ENCODE results near the gene HIF1AN.

The HIF1AN gene

DNA sequence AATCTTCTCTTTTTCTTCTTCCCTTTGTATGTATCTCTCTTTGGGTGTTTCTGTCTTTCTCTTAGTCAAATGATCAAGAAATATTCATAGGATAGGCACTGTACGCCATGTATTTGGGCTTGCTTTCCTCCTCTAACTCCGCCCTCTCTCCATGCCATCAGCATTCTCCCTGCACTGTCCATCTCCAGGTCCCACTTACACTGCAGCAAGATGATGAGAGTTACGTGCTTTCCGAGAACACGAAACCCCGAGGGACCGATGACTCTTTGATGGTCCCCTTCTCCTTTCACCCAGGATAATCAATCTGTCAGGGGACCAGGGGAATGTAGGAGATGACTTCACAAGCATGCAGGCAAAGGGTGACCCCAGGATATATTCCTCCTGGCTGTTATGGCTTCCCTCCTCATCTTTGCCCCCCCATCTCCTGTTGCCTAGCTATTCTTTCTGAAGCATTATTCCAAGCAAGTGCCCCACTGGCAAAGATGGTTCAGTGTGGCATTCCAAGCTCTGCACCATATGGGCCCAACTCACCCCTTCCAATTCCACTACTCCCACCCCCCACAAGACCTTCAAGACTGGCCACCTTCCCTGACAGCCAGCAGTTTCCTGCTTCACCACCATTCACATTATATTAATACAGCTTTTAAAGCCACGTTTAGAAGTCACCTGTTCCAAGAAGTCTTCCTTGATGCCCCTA lies 40.0 kb downstream of the HIF1AN start:
- H3K9me3 ChIP-seq (ENCODE audit: control insufficient read depth, insufficient read depth, low read length), result no peaks in the 10 kb centered on the region
- no peaks in the 10 kb centered on the region for H3K27me3 ChIP-seq (ENCODE audit: control insufficient read depth, insufficient read depth, low read length)
- WGBS (ENCODE audit: insufficient coverage, insufficient read length), result no CpG with 5 or more reads among the region's 8 CpGs
- no peak for DNase-seq (ENCODE audit: low read depth, low spot score)
- no peak overlapping the region for H3K4me3 ChIP-seq (ENCODE audit: low read length)
- H3K4me1 ChIP-seq (ENCODE audit: control insufficient read depth, insufficient read depth, low read length), result no peaks in the 10 kb centered on the region
- H3K36me3 ChIP-seq (ENCODE audit: control insufficient read depth, insufficient read depth, low read length), result no peaks in the 10 kb centered on the region
- no peak overlapping the region for H3K27ac ChIP-seq (ENCODE audit: low read length)

DNA sequence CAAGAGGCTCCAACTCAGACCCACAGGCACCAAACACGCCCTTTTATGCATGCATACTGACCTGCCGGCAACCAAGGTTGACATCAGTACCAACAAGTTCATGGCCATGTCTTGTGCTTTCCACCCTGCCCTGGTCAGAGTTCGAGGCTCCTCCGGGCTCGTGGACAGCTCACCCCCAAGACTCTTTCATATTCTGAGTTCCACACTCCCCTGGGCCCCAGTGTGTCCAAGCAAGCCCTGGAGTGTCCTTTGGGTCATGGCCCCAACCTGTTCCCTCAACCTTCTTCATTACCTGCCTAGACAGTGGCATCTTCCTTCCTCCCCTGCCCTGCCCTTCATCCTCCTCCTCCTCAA lies 40.5 kb downstream of the HIF1AN start:
- Histone ChIP-seq H3K9me3 (ENCODE audit: control insufficient read depth, insufficient read depth, low read length) (no peaks in the 10 kb centered on the region), H3K27me3 (ENCODE audit: control insufficient read depth, insufficient read depth, low read length) (no peaks in the 10 kb centered on the region), H3K36me3 (ENCODE audit: control insufficient read depth, insufficient read depth, low read length) (no peaks in the 10 kb centered on the region), H3K27ac (ENCODE audit: low read length) (no peak overlapping the region), H3K4me1 (ENCODE audit: control insufficient read depth, insufficient read depth, low read length) (no peaks in the 10 kb centered on the region), H3K4me3 (ENCODE audit: low read length) (no peak overlapping the region)
- WGBS (ENCODE audit: insufficient coverage, insufficient read length), result no CpG with 5 or more reads among the region's 5 CpGs
- no peak for DNase-seq (ENCODE audit: low read depth, low spot score)

- Histone ChIP-seq H3K36me3 (ENCODE audit: control insufficient read depth, insufficient read depth, low read length) (no peaks in the 10 kb centered on the region), H3K9me3 (ENCODE audit: control insufficient read depth, insufficient read depth, low read length) (no peaks in the 10 kb centered on the region), H3K4me3 (ENCODE audit: low read length) (no peak overlapping the region), H3K27me3 (ENCODE audit: control insufficient read depth, insufficient read depth, low read length) (no peaks in the 10 kb centered on the region), H3K27ac (ENCODE audit: low read length) (no peak overlapping the region), H3K4me1 (ENCODE audit: control insufficient read depth, insufficient read depth, low read length) (no peaks in the 10 kb centered on the region)
- no peak for DNase-seq (ENCODE audit: low read depth, low spot score)
- no CpG with 5 or more reads among the region's 9 CpGs for WGBS (ENCODE audit: insufficient coverage, insufficient read length)
These were observed 43.7 kb downstream of the HIF1AN start for GRCh38 chr10:100579261-100580090.

DNA sequence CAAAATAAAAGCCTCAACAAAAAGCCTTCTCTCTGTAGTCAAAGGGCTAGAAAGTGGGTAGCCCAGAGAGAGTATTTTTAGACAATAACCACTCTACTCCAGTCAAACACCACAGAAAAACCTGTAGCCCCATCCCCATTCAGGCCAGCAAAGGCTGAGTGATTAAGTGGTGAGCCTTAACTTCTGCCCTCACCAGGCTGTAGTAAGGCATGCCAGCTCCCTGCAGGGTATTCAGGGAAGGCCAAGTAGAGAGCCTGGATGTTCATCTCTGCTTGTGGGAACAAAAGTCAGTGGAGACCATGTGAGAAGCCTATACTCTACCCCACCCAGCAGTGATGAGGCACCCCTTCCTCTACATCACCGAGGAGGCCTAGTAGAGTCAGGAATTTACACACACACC lies 51.2 kb downstream of the HIF1AN start:
- no peak overlapping the region for H3K4me3 ChIP-seq (ENCODE audit: low read length)
- no peaks in the 10 kb centered on the region for H3K4me1 ChIP-seq (ENCODE audit: control insufficient read depth, insufficient read depth, low read length)
- H3K27me3 ChIP-seq (ENCODE audit: control insufficient read depth, insufficient read depth, low read length), result no peaks in the 10 kb centered on the region
- no peak for DNase-seq (ENCODE audit: low read depth, low spot score)
- whole genome bisulfite sequencing (ENCODE audit: insufficient coverage, insufficient read length), result no CpG with 5 or more reads among the region's 1 CpG
- H3K36me3 ChIP-seq (ENCODE audit: control insufficient read depth, insufficient read depth, low read length), result no peaks in the 10 kb centered on the region
- H3K27ac ChIP-seq (ENCODE audit: low read length), result no peak overlapping the region
- H3K9me3 ChIP-seq (ENCODE audit: control insufficient read depth, insufficient read depth, low read length), result no peaks in the 10 kb centered on the region

- H3K4me3 ChIP-seq (ENCODE audit: low read length), result no peak overlapping the region
- H3K36me3 ChIP-seq (ENCODE audit: control insufficient read depth, insufficient read depth, low read length), result no peaks in the 10 kb centered on the region
- no peaks in the 10 kb centered on the region for H3K9me3 ChIP-seq (ENCODE audit: control insufficient read depth, insufficient read depth, low read length)
- H3K27me3 ChIP-seq (ENCODE audit: control insufficient read depth, insufficient read depth, low read length), result no peaks in the 10 kb centered on the region
- no peak for DNase-seq (ENCODE audit: low read depth, low spot score)
- no peaks in the 10 kb centered on the region for H3K4me1 ChIP-seq (ENCODE audit: control insufficient read depth, insufficient read depth, low read length)
- H3K27ac ChIP-seq (ENCODE audit: low read length), result no peak overlapping the region
These were observed 62.4 kb downstream of the HIF1AN start for GRCh38 chr10:100598166-100598565.

DNA sequence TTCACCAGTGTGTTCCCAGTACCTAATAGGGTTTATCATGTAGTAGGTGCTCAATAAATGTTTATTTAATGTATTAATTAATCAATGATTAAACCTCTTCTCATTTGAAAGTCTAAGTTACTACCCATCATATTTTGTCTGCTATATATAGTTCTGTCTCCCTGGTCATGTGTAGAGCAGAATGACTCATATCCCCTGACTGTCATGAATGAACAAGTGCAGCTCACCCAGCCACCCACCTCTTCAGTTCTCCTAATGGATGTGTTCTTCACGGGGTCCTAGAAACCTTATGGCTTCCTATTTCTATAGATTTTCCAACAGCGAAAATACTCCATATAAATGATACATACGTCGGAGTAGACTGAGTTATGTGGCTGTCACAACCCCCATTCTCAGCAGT lies 64.5 kb downstream of the HIF1AN start:
- H3K9me3 ChIP-seq (ENCODE audit: control insufficient read depth, insufficient read depth, low read length), result no peaks in the 10 kb centered on the region
- no peak overlapping the region for H3K27ac ChIP-seq (ENCODE audit: low read length)
- no peaks in the 10 kb centered on the region for H3K4me1 ChIP-seq (ENCODE audit: control insufficient read depth, insufficient read depth, low read length)
- no CpG with 5 or more reads among the region's 4 CpGs for WGBS (ENCODE audit: insufficient coverage, insufficient read length)
- H3K4me3 ChIP-seq (ENCODE audit: low read length), result no peak overlapping the region
- no peaks in the 10 kb centered on the region for H3K27me3 ChIP-seq (ENCODE audit: control insufficient read depth, insufficient read depth, low read length)
- no peaks in the 10 kb centered on the region for H3K36me3 ChIP-seq (ENCODE audit: control insufficient read depth, insufficient read depth, low read length)
- no peak for DNase-seq (ENCODE audit: low read depth, low spot score)

GRCh38 chr10:100607439-100607838 lies 71.7 kb downstream of the HIF1AN start:
- Histone ChIP-seq H3K36me3 (ENCODE audit: control insufficient read depth, insufficient read depth, low read length) (no peaks in the 10 kb centered on the region), H3K4me3 (ENCODE audit: low read length) (no peak overlapping the region), H3K4me1 (ENCODE audit: control insufficient read depth, insufficient read depth, low read length) (no peaks in the 10 kb centered on the region), H3K27me3 (ENCODE audit: control insufficient read depth, insufficient read depth, low read length) (no peaks in the 10 kb centered on the region), H3K9me3 (ENCODE audit: control insufficient read depth, insufficient read depth, low read length) (no peaks in the 10 kb centered on the region), H3K27ac (ENCODE audit: low read length) (no peak overlapping the region)
- no peak for DNase-seq (ENCODE audit: low read depth, low spot score)
- no CpG with 5 or more reads among the region's 1 CpG for WGBS (ENCODE audit: insufficient coverage, insufficient read length)

Data from iPS DF 6.9 (cell line).